NCI-H2227 (cell line): ENCODE data around the gene EEF1G.
"Not testable (repeated sequence)": the region's sequence is repeated elsewhere in the genome, so short reads cannot be mapped to it uniquely, and the experiment has no call there.

Experiments used
- DNase-seq: peaks from one replicate; lab custom pipeline; 2025; ENCODE audit not compliant: unreplicated experiment; lab: John Stamatoyannopoulos, UW

The EEF1G gene

GRCh38 chr11:62578541-62578940 is 4.8 kb upstream of the EEF1G start:
- no peak for DNase-seq

GRCh38 chr11:62577046-62577714 is 3.5 kb upstream of the EEF1G start:
- DNase-seq: no peak

GRCh38 chr11:62575837-62576236 is 2.1 kb upstream of the EEF1G start:
- no peak for DNase-seq

- peak; percentile 46 for DNase-seq
These were observed 1.5 kb upstream of the EEF1G start for GRCh38 chr11:62575156-62575555.

GRCh38 chr11:62574363-62575071 is 826 bp upstream of the EEF1G start:
- peak; percentile 55 for DNase-seq

- DNase-seq: peak; percentile 40
These were observed 592 bp downstream of the EEF1G start for GRCh38 chr11:62573006-62573591.

- no peak for DNase-seq
These were observed 1.3 kb downstream of the EEF1G start for GRCh38 chr11:62572431-62572830.

GRCh38 chr11:62571493-62571892 is 2.2 kb downstream of the EEF1G start:
- not testable (repeated sequence) for DNase-seq

- DNase-seq: not testable (repeated sequence)
These were observed 2.8 kb downstream of the EEF1G start for GRCh38 chr11:62570903-62571302.

- no peak for DNase-seq
These were observed 4.1 kb downstream of the EEF1G start for GRCh38 chr11:62569611-62570010.

GRCh38 chr11:62567018-62567633 is 6.6 kb downstream of the EEF1G start:
- no peak for DNase-seq

GRCh38 chr11:62566247-62566646 is 7.4 kb downstream of the EEF1G start:
- DNase-seq: no peak

GRCh38 chr11:62565100-62565802 is 8.4 kb downstream of the EEF1G start:
- DNase-seq: no peak

- DNase-seq: not testable (repeated sequence)
These were observed 11.9 kb downstream of the EEF1G start for GRCh38 chr11:62561677-62562230.

GRCh38 chr11:62560566-62561103 is 13.1 kb downstream of the EEF1G start:
- DNase-seq: peak; percentile 59

GRCh38 chr11:62559626-62560025 is 14.1 kb downstream of the EEF1G start:
- DNase-seq: not testable (repeated sequence)

- DNase-seq: no peak
These were observed 14.5 kb downstream of the EEF1G start for GRCh38 chr11:62559204-62559603.

- no peak for DNase-seq
These were observed 15.0 kb downstream of the EEF1G start for GRCh38 chr11:62558669-62559068.

- no peak for DNase-seq
These were observed 16.6 kb downstream of the EEF1G start for GRCh38 chr11:62556875-62557631.
